Prostate gland (tissue), 2 donors: Measurements from ENCODE around the gene RIPK4.

ENCODE experiments used
- POLR2A ChIP-seq: fragments of 450-650 bp; IDR thresholded peaks from one replicate; pipeline ENCODE4 v1.6.1; 2016; ENCODE audit warnings: antibody characterized with exemption, mild to moderate bottlenecking
- POLR2AphosphoS5 ChIP-seq: sonication (generic); formaldehyde crosslinking; IDR thresholded peaks from one replicate; pipeline ENCODE4 v1.6.1; 2017; ENCODE audit warnings: antibody characterized with exemption
- TF ChIP-seq, protein P1 (sequence below), 4 experiments: fragments of 200-600 bp in 2 of 4; fragments of 450-650 bp in 2 of 4; sonication (generic) in 2 of 4; IDR thresholded peaks; 1 replicate in 3 of 4; 2 replicates in 1 of 4; pipeline ENCODE4 v1.5.1; 2016 to 2019; ENCODE audit warnings: antibody characterized with exemption in 4 of 4, mild to moderate bottlenecking in 2 of 4, moderate library complexity in 2 of 4

DNA sequence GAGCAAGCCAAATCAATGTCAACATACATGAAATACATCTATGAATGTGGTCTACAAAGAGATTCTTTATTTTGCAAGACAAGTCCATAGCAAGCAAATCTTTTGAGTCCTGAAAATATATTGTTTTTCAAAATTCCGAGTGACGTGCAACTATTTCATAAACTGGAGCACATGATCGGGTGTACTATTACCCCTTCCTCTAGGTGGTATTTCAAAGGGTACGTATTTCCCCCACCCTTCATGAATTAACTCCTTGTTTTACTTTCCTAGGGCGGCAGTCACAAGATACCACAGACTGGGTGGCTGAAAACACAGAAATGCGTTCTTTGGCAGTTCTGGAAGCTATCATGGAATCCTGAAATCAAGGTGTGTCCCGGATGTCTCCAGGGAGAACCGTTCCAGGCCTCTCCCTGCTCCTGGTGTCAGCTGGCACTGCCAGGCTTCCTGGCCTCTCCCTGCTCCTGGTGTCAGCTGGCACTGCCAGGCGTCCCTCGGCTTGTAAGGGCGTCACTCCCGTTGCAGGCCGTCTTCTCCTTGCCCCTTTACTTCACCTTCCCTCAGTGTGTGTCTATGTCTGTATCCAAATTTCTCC lies 55.3 kb downstream of the RIPK4 start:
- TF ChIP-seq, protein P1, sequence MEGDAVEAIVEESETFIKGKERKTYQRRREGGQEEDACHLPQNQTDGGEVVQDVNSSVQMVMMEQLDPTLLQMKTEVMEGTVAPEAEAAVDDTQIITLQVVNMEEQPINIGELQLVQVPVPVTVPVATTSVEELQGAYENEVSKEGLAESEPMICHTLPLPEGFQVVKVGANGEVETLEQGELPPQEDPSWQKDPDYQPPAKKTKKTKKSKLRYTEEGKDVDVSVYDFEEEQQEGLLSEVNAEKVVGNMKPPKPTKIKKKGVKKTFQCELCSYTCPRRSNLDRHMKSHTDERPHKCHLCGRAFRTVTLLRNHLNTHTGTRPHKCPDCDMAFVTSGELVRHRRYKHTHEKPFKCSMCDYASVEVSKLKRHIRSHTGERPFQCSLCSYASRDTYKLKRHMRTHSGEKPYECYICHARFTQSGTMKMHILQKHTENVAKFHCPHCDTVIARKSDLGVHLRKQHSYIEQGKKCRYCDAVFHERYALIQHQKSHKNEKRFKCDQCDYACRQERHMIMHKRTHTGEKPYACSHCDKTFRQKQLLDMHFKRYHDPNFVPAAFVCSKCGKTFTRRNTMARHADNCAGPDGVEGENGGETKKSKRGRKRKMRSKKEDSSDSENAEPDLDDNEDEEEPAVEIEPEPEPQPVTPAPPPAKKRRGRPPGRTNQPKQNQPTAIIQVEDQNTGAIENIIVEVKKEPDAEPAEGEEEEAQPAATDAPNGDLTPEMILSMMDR (IDR thresholded peaks at IDR 0.05), result no peak
- no peak for TF ChIP-seq POLR2A
- TF ChIP-seq POLR2AphosphoS5, result peak; percentile 24
